GM11168 (cell line): ENCODE measurements around the gene GPC3.
"Not testable (repeated sequence)": the region's sequence is repeated elsewhere in the genome, so short reads cannot be mapped to it uniquely, and the experiment has no call there.

Experiments
- in situ Hi-C: fragments of 300-500 bp; cut with MboI; formaldehyde crosslinking; loops from one replicate; pipeline ENCODE4 v1.12.0; 2022; ENCODE audit warnings: low sequenced_read_pairs; ENCODE audit not compliant: unreplicated experiment

The GPC3 gene

DNA sequence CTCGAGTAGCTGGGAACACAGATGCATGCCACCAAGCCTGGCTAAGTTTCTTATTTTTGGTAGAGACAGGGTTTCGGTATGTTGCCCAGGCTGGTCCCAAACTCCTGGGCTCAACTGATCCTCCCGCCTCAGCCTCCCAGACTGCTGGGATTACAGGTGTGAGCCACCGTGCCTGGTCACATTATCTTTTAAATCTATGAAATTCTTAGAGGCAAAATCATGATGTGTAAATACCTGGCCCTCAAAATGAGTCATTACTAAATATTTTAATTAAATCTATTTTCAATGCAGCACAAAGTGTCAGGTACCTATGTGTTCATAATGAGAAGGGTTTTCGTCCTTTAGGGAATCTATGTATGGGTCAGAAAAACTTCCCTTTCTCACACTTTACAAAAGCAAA lies 347.6 kb downstream of the GPC3 start:
- in situ Hi-C loops: no loop called here

DNA sequence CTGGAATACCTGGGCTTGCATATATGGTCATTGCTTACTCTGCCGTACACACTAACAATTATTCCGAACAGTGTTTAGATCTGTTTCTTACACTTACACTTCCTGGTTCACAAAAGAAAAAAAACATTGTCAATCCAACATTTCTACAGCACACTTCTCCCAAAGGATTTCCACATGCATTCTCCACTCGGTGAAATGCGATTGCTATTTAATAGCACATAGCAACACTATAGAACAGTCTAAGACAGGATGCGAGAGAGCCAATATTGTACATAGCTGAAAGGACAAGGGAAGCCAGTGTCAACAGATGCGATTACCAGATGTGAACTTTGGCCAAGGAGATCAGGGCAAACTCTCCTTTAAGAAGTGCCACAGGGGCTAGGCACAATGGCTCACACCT lies 349.4 kb downstream of the GPC3 start:
- in situ Hi-C loops: no loop called here

DNA sequence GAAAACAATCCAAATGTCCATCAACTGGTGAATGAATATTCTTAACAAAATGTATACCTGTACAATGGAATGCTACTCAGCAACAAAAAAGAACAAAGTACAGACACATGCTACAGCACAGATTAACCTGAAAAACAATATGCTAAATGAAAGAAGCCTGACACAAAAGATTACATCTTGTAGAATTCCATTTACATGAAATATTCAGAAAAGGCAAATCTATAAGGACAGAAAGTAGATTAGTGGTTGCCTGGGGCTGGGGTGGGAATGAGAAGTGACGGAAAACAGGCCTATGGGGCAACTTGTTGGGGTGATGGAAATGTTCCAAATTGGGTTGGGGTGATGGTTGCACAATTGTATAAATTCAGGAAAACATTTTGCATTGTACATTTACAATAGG lies 351.0 kb downstream of the GPC3 start:
- in situ Hi-C loops: no loop called here

DNA sequence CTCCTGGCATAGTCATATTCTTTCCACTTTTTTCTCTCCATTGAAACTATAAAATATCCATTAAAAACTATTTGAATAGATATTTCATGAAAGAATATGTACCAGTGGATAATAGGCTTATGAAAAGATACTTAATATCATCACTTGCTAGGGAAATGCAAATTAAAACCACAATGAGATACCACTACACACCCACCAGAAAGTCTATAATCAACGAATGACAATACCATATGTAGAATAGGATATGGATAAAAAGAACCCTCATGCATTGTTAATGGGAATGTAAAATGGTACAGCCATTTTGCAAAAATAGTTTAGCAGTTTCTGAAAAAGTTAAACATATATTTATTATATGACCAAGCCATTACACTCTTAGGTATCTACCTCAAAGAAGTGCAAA lies 351.4 kb downstream of the GPC3 start:
- in situ Hi-C loops: no loop called here

DNA sequence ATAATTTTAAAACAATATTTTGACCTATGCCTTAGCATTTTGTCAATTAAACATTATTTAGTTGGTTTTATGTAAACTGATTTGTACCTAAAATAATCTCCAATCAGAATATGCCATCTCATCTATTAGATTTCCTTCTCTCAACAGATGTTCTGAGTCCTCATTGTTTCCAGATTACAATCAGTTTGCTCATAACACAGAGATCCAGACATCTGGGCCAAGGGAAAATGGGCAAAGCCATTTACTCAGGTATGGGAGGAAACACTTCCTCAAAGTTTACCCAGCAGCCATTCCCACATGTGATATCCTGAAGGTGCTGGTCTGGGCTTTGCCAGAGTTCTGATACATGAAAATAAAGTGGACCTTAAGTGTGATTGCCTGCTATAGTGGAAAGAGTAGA lies 352.2 kb downstream of the GPC3 start:
- in situ Hi-C loops: no loop called here

DNA sequence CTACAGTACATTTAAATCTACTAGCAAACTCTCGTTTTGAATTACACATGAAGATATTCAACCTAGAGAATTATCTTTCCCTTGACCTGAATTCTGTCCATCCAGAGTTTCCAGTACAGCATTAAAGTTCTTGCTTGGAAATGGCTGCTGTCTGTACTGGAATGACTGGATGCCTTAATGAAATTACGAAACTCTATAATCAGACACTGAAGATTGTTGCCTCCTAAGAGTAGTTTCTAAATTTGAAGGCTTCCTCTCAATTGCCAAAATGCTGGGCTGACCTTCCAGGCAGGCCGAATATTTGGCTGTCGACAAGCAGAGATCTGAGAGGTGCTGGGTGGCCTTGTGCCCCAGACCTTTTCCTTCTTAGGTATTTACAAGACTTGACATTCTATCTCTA lies 355.0 kb downstream of the GPC3 start:
- in situ Hi-C loops: no loop called here

DNA sequence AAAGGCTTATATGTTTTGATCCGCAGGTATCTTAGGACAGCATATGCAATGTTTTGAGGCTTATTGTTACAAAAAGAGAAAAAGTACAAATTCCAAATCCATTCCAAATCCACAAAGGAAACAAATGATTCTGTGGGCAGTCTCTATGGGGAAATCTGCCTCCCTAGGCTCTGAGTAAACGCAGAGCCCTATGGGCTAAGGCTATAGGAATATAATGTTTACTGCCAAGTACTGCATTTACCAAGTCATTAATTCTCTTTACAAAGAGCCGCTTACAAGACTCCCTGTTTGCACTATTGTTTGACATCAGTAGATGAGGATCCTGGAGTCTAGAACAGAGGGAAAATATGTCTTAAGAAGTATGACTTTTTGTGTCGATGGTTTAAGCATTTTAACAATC lies 357.7 kb downstream of the GPC3 start:
- in situ Hi-C loops: no loop called here

DNA sequence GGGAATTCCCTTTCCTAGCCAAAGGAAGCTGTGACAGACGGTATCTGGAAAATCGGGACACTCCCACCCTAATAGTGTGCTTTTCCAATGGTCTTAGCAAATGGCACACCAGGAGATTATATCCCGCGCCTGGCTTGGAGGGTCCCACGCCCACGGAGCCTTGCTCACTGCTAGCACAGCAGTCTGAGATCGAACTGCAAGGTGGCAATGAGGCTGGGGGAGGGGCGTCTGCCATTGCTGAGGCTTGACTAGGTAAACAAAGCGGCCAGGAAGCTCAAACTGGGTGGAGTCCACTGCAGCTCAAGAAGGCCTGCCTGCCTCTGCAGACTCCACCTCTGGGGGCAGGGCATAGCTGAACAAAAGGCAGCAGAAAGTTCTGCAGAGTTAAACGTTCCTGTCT lies 364.0 kb downstream of the GPC3 start:
- in situ Hi-C loops: not testable (repeated sequence)

DNA sequence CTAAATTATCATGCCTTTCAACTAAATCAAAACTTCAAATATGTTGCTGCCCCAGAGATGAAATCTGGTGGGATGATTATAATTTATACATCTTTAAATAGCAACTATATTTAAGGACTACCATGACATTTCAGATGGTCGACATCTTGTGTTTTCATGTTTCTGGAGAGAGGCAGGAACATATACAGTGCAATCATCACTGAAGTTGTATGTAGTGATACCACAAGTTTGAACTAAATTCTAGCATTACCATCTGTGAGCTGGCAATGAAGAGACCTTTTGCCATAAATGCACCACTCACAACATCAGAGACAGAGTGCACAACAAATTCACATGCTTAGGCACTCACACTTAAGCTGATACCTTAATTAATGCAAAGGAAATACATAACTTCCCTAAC lies 373.7 kb downstream of the GPC3 start:
- in situ Hi-C loops: no loop called here

DNA sequence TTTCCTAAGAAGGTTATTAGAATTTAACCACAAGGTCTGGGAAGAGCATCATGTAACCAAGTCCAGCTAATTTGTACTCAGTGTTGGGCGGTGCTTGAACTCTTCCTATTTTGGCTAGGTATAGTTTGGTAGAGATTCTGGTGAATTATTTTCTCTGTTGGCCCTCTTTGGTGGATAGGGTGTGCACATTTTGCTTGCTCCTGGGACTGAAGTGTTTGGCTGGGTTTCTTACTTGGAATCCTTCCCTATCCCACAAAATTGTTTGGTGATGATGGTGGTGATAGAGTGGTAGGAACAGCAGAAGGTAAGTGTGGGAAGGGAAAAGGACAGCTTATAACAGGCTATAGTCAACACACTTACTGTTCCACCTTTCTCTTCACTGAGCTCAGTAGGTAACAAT lies 375.3 kb downstream of the GPC3 start:
- in situ Hi-C loops: no loop called here

DNA sequence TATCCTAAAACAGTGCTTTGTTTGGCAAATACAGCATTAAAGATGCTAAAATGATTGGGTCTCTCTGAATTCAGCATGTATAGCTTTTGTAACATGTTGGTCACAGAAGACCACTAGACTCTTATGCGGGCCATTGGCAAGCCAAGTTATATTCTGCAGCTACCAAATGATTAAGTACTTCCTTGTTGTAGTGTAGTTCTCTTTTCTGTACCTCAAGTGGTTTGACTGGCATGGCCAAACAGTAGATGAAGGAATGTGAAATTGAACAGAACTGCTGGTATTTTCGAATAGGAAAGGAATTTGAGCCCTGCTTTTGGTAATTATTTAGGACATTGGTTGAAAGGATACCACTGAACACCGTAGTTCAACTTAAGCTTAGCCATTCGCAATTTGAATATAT lies 376.2 kb downstream of the GPC3 start:
- in situ Hi-C loops: no loop called here

DNA sequence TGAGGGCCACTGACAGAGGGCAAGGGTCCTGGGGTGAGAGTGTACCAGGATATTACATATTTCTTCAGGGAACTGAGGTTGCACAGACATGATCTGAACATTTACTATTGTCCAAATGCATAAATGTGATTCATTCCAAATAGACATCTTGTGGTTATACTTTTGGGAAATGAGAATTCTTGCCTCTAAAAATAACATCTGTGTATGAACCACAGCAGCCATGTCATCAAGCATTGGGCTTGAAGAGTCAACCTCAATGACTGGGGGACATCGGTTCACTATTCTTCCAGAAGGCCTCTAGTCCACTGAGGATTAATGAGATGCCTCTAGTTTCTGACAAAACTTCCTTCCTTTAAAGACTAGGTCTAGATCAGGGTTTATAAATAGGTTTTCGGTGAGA lies 377.0 kb downstream of the GPC3 start:
- in situ Hi-C loops: no loop called here

DNA sequence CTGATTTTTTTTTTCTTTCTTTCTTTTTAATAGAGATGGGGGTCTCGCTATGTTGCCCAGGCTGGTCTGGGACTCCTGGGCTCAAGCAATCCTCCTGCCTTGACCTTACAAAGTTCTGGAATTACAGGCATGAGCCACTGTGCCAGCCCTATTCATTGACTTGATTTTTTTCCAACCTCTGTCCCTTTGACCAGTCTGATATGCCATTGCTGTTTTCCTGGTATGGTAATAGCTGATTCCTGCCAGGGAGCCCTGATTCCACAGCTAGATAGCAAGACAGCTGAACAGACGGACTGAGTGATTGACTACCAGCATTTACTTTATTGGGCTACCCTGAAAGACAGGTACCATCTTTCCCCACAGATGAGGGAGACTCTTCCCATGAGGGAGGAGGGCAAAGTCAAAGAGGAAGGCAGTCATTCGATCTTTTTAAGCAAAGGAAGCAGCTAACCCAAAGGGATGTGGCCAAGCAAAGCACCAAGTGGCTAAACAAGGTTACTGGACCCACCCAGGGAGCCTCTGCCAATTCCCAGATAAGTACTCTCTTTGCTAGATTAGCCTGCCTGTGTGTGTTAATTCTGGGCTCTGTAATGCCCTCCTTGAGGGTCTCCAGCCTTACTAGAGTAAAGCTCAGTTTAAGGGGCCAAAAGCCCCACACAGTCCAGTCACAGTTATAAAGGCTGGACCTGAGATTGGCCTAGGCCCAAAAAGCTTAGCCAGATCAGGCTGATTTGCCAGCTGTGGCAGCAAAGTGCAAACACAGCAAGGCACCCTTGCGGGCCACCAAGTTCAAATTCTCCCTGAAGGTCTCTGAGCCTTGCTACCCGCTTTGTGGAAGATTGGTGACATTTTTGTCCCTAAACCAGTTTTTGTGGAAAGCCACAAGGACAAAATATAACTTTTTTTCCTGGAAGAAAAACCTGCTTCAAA lies 377.7 kb downstream of the GPC3 start:
- in situ Hi-C loops: no loop called here

DNA sequence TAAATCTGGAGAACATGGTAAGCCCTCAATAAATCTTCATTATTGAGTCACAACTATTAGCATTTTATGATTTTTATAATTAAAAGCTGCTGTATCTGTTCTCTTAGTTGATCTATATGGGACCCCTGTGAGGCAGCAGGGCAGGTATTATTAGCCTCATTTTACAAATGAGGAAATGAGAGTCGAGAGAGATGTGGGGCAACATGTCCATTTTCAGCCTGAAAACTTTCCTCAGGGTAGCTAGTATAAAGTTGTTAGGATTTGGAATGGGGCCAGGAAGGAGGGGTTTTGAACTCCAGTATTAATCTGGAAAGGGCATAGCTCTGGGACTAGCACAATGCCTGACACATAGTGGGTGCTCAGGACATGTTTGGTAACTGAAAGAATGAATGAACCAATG lies 378.4 kb downstream of the GPC3 start:
- in situ Hi-C loops: no loop called here

DNA sequence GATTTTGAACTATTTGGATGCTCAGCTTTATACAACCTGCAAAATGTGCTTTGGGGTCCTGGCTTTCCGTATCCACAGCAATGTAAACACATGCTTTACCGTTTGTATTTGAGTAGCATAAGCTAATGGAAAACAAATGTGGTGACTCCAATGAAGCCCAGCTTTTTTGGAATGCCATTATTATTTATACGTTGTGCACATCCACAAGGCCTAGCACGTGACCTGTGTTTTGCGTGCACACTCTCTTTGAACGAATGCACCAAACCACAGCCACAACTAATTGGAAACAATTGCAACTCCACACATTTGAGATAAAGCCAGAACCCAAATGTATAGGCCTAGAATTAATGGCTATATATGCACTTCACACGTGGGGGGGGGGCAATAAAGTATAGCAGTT lies 380.6 kb downstream of the GPC3 start:
- in situ Hi-C loops: no loop called here

DNA sequence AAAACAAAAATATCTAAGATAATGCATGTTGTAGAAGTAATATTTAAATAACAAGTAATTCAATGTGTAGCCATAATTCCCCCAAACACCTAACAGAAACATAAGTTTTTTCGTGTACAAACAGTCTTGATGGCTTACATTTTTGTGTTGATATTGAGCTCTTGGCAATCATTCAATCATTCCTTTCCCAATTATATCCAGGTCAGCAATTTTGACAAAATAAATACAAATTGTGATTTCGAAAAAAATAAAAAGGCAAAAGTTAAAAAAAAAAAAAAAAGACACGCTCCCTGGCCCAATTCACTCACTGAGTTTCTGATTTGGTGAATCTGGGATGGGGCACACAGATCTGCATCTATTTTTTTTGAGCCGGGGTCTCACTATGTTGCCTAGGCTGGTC lies 382.5 kb downstream of the GPC3 start:
- in situ Hi-C loops: no loop called here

DNA sequence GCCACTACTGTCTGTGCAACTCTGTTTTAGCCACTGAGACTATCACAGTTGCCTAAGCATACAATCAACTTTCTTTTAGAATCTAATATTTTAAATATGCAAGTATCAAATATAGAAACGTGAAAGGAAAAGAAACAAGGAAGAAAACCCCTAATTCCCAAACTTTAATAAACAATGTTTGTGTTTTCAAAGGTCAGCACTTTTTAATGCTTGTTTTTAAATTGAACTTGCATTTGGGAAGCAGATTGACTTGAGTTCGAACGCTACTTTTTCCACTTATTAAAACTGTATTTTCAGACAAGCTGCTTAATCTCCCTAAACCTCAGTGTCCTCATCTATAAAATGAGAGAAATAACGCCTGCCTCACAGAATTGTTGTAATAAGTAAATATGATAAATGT lies 384.3 kb downstream of the GPC3 start:
- in situ Hi-C loops: no loop called here

DNA sequence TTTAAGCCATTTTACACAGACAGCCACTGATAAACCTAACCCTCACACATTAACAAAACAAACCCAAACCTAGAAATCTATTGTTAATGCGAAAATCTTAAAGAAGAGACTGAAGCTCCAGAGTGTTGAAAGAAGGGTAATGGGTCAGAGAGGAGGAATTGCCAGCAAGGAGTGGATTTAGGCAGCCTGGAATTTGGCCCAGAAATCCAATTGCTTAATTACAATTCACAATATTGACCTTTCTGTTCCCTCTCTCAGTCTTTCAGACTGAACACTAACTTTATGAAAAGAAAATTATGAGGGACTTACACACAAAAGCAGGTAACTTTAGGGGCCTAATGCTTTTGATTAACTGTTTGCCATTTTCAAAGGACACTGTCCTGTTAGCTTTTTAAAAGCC lies 384.9 kb downstream of the GPC3 start:
- in situ Hi-C loops: no loop called here

DNA sequence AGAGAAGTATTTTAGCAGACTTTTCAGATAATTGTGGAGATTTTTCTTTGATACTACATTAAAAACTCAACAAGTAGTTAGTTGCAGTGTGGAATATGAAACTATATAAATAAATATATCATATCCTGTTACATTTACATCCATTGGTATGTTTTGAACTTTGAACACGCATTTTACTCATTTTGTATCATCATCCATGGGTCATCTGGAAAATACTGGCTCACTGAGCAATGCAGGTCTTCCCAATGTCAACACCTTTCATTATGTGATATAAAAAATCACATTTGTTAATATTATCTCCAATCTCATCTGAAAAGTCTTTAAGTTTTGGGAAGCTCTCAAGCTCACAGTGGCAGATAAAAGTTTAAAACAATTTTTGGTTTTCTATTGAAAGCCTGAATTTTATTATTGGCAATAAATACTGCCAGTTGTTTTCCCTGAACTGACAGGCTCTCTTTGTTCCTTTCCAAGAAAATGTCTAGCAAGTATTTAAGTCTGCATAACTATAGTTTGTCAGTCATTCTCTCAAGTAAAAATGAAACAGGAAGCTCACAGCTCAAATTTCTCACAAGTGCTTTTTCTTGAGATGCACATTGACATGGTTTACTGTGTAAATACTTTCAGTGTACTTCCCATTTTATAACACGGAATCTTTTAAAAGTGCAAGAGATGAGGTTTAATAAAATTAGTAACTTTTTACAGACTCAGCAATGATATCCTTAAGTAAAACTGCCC lies 386.6 kb downstream of the GPC3 start:
- in situ Hi-C loops: no loop called here

DNA sequence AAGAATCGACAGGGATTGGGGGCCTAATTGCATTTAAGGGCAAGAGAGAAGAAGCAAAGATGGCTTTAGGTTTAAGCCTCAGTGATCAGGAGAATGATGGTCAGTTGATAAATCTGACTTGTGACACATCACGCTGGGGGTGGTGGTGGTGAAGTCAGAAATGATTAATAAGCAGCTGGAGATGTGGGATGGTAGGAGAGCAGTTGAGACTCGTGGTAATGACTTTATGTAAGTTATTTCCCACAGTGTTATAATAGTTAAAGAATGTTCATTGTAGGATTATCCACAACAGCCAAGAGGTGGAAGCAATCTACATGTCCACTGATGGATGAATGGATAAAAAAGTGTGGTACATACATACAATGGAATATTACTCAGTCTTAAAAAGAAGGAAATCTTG lies 391.2 kb downstream of the GPC3 start:
- in situ Hi-C loops: no loop called here

DNA sequence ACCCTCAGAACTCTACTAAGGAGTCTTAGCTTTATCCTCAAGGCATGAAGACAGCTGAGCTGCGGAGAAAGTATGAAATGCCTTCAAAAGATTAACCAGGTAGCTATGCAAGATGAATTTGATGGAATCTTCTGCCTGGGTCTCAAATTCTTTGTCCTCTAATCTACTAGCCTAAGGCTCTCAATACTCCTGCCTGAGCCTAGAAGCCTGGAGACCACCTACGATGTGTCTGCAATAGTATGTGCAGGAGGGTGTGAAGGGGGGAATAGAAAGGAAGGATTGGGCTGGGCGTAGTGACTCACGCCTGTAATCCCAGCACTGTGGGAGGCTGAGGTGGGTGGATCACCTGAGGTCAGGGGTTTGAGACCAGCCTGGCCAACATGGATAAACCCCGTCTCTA lies 391.9 kb downstream of the GPC3 start:
- in situ Hi-C loops: no loop called here
